Vagina (tissue), 2 donors: ENCODE results near the gene MICAL3. TPM values are rescaled to one million over a fixed set of nuclear protein-coding genes. Genes with fewer than 3 reads are reported as not detected.
"Not testable (repeated sequence)": the region's sequence is repeated elsewhere in the genome, so short reads cannot be mapped to it uniquely, and the experiment has no call there.

ENCODE experiments used
- DNase-seq, 2 donors: peaks; one replicate each; pipeline ENCODE4 v3.0.0-alpha.2; 2017; ENCODE audit errors: extremely low spot score in 2 of 2
- H3K27ac ChIP-seq: fragments of 200-600 bp; sonication (generic); one replicate; pipeline ENCODE4 v1.5.1; 2019
- H3K27me3 ChIP-seq: fragments of 200-600 bp; sonication (generic); one replicate; pipeline ENCODE4 v1.5.1; 2019
- H3K36me3 ChIP-seq, 2 donors: fragments of 200-600 bp; sonication (generic); one replicate each; pipeline ENCODE4 v1.5.1; 2017 to 2019
- H3K4me1 ChIP-seq: fragments of 200-600 bp; sonication (generic); one replicate; pipeline ENCODE4 v1.5.1; 2019
- H3K4me3 ChIP-seq, 2 donors: fragments of 200-600 bp; sonication (generic); 1 replicate in 1 of 2; 2 replicates in 1 of 2; pipeline ENCODE4 v1.5.1; 2016 to 2019
- H3K9me3 ChIP-seq: fragments of 200-600 bp; sonication (generic); one replicate; pipeline ENCODE4 v1.5.1; 2019
- CTCF ChIP-seq, 3 experiments: fragments of 450-650 bp in 2 of 3; fragments of 200-600 bp in 1 of 3; sonication (generic) in 1 of 3; IDR thresholded peaks; one replicate each; pipeline ENCODE4 v1.5.1; 2017 to 2019; ENCODE audit warnings: antibody characterized with exemption in 3 of 3, mild to moderate bottlenecking in 2 of 3, moderate library complexity in 2 of 3
- POLR2A ChIP-seq, 2 donors: fragments of 450-650 bp; IDR thresholded peaks; one replicate each; pipeline ENCODE4 v1.6.1; 2017; ENCODE audit warnings: antibody characterized with exemption in 2 of 2, mild to moderate bottlenecking in 2 of 2, moderate library complexity in 2 of 2
- POLR2AphosphoS5 ChIP-seq, 2 donors: sonication (generic); formaldehyde crosslinking; IDR thresholded peaks; one replicate each; pipeline ENCODE4 v1.9.0; 2017; ENCODE audit warnings: antibody characterized with exemption in 2 of 2, mild to moderate bottlenecking in 2 of 2, low read depth in 1 of 2; ENCODE audit not compliant: insufficient read depth in 1 of 2
- intact Hi-C: fragments of 100-400 bp; cut with DNase I; formaldehyde crosslinking; loops from one replicate; pipeline ENCODE4 v1.15.1; 2023
- total RNA-seq: library from RNA; depleted of rRNA; stranded (reverse); fragments of >200 nt; gene quantifications from one replicate; pipeline ENCODE4 v1.2.3, GENCODE V29; 2016

MICAL3 gene
- total RNA-seq, 1 donor from 2014 or later = 35.1 TPM

- Histone ChIP-seq H3K36me3 (peaks cover 0 to 30% of the 10 kb centered on the region in 2 donors), H3K27ac (no peak overlapping the region), H3K9me3 (no peaks in the 10 kb centered on the region), H3K4me1 (no peaks in the 10 kb centered on the region), H3K27me3 (no peaks in the 10 kb centered on the region), H3K4me3 (no peak overlapping the region)
- no peak for TF ChIP-seq POLR2AphosphoS5 (IDR thresholded peaks at IDR 0.05; ENCODE audit: insufficient read depth in 1 of 2, low read depth in 1 of 2)
- no peak for TF ChIP-seq POLR2A (IDR thresholded peaks at IDR 0.05)
- no peak for TF ChIP-seq CTCF (IDR thresholded peaks at IDR 0.05)
- intact Hi-C loops = no loop called here
- DNase-seq = no peak
Observed at GRCh38 chr22:17878186-17878694, 146.1 kb downstream of the MICAL3 start.

- H3K27me3 ChIP-seq, intact Hi-C loops, H3K4me1 ChIP-seq, H3K27ac ChIP-seq, DNase-seq, H3K9me3 ChIP-seq, H3K4me3 ChIP-seq: not testable (repeated sequence)
- H3K36me3 ChIP-seq = peaks cover 0 to 26% of the 10 kb centered on the region in 2 donors
Observed at GRCh38 chr22:17876878-17877855, 147.2 kb downstream of the MICAL3 start.

GRCh38 chr22:17876306-17876831, 148.0 kb downstream of the MICAL3 start:
- Histone ChIP-seq H3K9me3 (no peaks in the 10 kb centered on the region), H3K4me3 (no peak overlapping the region), H3K36me3 (peaks cover 0 to 27% of the 10 kb centered on the region in 2 donors), H3K27ac (no peak overlapping the region), H3K4me1 (peaks cover 7% of the 10 kb centered on the region), H3K27me3 (no peaks in the 10 kb centered on the region)
- TF ChIP-seq CTCF (IDR thresholded peaks at IDR 0.05) = no peak
- no peak for TF ChIP-seq POLR2AphosphoS5 (IDR thresholded peaks at IDR 0.05; ENCODE audit: insufficient read depth in 1 of 2, low read depth in 1 of 2)
- TF ChIP-seq POLR2A (IDR thresholded peaks at IDR 0.05) = no peak
- intact Hi-C loops = no loop called here
- DNase-seq = no peak

- Histone ChIP-seq H3K4me1 (peaks cover 7% of the 10 kb centered on the region), H3K9me3 (no peaks in the 10 kb centered on the region), H3K27me3 (no peaks in the 10 kb centered on the region), H3K27ac (no peak overlapping the region), H3K36me3 (peaks cover 0 to 23% of the 10 kb centered on the region in 2 donors), H3K4me3 (no peak overlapping the region)
- intact Hi-C loops = no loop called here
- TF ChIP-seq CTCF (IDR thresholded peaks at IDR 0.05) (no peak), POLR2A (IDR thresholded peaks at IDR 0.05) (no peak), POLR2AphosphoS5 (IDR thresholded peaks at IDR 0.05; ENCODE audit: insufficient read depth in 1 of 2, low read depth in 1 of 2) (no peak)
- no peak for DNase-seq
Observed at GRCh38 chr22:17875631-17876030, 148.7 kb downstream of the MICAL3 start.

GRCh38 chr22:17875156-17875555, 149.2 kb downstream of the MICAL3 start:
- intact Hi-C loops = no loop called here
- no peak for TF ChIP-seq POLR2AphosphoS5 (IDR thresholded peaks at IDR 0.05; ENCODE audit: insufficient read depth in 1 of 2, low read depth in 1 of 2)
- peaks cover 0 to 22% of the 10 kb centered on the region in 2 donors for H3K36me3 ChIP-seq

More at GRCh38 chr22:17875156-17875555, 149.2 kb downstream of the MICAL3 start:
- H3K9me3 ChIP-seq = no peaks in the 10 kb centered on the region
- peaks cover 9% of the 10 kb centered on the region for H3K4me1 ChIP-seq
- no peak overlapping the region for H3K4me3 ChIP-seq
- DNase-seq = no peak
- H3K27me3 ChIP-seq = no peaks in the 10 kb centered on the region
- H3K27ac ChIP-seq = no peak overlapping the region
